ENCODE results near the gene ARL16.

ARL16 gene, protein sequence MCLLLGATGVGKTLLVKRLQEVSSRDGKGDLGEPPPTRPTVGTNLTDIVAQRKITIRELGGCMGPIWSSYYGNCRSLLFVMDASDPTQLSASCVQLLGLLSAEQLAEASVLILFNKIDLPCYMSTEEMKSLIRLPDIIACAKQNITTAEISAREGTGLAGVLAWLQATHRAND

DNA sequence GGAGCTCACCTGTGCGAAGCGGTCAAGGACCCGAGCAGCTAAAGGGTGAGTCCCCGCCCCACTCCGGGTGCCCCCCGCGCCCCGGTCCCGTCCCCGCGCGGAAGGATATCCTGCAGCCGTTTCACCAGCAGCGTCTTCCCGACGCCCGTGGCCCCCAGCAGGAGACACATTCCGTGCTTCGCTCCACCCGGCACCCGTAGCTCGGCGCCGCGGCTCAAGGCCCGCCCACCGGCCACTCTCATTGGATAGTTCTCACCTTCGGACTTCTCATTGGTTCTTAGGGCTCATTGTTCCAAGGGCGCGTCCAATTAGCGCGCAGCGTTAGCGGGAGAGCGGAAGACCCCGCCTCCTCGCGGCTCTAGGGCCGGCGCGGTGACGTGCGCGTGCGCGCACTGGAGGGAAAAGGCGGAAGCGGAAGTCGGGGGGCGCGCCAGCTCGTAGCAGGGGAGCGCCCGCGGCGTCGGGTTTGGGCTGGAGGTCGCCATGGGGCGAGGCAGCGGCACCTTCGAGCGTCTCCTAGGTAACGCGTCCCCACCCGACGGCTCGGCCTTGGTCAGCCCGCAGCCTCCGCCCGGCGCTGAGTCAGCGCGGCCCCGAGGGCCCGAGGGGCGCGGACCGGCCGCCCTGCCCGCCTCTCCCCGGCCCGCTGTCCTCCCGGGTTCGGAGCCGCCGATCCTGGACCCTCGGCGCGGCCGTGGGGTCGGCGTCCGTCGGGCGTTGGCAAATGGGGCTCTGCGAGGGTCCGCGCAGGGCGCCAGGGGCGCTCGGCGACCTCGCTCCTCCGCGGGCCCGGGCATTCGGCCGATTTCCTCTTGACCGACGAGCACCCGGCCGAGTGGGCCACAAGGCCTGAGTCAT, at the start of gene ARL16, which contains the start of gene HGS:
Gene ARL16, minus strand, starts transcription at position 214 of the 858 bp plus-strand sequence. Its CDS starts 44 bp downstream, at position 170.
Gene HGS, plus strand, starts transcription at position 428 of the 858 bp plus-strand sequence. Its CDS starts 56 bp downstream, at position 484.
- peak; percentile 97 for DNase-seq

DNA sequence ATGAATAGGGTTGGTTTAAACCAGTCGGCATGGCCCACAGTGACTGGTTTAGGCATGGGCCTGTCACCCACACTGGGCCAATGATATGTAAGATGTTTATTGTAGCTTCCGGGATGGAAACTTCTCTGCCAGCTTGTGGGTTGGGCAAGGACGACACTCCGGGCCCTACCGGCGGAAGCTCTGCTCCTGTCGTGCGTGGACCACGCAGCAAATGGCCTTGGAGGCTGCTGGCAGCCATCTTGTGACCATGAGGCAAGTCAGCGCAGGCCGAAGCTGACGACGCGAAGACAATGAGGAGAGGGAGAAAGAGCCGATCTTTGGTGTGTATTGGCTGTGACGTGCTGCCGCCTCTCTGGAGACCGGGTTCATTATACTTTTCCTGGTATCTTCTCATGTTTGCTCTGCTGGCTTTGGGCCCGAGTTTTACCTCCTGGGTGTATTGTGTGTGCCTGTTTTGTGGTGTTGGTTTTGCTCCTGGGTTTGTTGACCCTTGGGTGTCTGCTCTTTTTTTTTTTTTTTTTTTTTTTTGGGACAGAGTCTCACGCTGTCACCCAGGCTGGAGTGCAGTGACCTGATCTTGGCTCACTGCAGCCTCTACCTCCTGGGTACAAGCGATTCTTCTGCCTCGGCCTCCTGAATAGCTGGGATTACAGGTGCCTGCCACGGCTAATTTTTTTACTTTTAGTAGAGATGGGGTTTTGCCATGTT, 43.9 kb upstream of the ARL16 start:
- DNase-seq = no peak

DNA sequence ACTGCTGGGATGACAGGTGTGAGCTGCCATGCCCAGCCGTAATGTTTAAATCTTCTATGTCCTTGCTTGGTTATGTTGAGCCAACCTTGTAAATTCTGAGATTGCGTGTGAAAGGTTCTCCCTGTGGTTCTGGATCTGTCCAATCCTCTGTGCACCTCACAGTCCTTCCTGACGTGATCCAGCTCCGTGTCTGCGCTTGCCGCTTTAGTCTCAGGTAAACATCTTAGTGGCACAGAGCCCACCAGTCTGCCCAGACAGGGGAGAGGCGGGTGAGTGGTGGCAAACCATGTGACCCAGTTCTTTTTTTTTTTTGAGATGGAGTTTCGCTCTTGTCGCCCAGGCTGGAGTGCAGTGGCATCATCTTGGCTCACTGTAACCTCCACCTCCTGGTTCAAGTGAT, 42.4 kb upstream of the ARL16 start:
- no peak for DNase-seq

DNA sequence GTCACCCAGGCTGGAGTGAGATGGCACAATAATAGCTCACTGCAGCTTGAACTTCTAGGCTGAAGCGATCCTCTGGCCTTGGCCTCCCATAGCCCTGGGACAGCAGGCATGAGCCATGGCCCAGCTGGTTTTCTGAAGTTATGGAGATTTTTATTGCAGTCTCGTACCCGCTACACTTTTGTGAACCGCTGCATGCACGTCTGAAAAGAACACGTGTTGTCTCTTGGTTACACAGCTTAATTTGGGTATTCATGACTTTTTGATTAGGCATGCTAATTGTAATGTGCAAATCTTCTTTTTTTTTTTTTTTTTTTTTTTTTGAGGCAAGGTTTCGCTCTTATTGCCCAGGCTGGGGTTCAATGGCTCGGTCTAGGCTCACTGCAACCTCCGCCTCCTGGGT, 41.8 kb upstream of the ARL16 start:
- DNase-seq = no peak

DNA sequence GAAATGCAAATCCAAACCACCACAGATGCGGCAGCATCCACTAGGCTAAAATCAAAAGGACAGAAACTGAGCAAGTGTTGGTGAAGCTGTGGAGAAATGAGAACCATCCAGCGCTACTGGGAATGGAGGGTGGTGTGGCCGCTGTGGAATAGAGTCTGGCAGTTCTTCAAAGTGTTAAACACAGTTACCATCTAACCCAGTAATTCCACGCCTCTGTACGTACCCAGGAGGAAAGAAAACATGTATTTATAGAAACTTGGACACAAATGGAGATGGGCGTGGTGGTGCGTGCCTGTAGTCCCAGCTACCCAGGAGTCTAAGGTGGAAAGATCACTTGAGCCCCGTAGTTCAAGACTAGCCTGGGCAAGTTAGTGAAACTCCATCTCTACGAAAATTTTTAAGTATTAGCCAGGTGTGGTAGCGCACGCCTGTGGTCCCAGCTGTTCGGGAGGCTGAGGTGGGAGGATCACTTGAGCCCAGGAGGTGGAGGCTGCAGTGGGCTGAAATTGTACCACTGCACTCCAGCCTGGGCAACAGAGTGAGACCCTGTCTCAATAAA, 40.1 kb upstream of the ARL16 start:
- DNase-seq = no peak

DNA sequence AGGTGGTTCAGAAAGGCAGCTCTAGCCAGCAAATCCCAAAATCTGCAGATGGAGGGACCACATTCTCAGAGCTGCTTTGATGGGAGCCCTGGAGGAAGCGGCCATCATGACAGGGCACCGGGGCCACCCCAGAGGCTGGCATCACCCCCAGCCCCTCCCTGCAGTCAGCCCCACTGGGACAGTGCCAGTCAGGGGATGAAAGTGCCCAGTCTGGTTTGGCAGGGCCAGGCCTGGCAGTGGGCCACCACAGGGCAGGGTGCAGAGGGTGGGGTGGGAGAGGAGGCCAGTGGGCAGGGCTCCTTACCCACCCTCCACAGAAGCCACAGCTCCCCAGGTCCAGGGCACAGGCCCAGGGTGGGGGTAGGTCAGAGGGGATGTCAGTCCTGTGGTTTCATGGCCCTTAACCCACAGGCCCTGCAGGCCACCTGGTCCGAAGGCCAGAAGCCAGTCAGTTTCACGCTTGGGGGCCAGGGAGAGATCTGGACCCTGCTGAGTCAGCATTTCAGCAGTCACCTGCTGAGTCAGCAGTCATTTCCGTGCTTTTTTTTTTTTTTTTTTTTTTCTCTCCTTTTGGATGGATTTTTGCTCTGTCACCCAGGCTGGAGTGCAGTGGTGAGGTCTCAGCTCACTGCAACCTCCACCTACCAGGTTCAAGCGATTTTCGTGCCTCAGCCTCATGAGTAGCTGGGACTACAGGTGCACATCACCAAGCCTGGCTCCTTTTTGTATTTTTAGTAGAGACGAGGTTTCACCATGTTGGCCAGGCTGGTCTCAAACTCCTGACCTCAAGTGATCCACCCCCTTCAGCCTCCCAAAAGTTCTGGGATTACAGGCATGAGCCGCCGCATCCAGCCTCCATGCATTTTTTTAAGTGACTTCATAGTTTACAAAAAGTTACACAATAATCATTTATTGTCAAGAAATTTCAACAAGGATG, 38.9 kb upstream of the ARL16 start:
- no peak for DNase-seq

DNA sequence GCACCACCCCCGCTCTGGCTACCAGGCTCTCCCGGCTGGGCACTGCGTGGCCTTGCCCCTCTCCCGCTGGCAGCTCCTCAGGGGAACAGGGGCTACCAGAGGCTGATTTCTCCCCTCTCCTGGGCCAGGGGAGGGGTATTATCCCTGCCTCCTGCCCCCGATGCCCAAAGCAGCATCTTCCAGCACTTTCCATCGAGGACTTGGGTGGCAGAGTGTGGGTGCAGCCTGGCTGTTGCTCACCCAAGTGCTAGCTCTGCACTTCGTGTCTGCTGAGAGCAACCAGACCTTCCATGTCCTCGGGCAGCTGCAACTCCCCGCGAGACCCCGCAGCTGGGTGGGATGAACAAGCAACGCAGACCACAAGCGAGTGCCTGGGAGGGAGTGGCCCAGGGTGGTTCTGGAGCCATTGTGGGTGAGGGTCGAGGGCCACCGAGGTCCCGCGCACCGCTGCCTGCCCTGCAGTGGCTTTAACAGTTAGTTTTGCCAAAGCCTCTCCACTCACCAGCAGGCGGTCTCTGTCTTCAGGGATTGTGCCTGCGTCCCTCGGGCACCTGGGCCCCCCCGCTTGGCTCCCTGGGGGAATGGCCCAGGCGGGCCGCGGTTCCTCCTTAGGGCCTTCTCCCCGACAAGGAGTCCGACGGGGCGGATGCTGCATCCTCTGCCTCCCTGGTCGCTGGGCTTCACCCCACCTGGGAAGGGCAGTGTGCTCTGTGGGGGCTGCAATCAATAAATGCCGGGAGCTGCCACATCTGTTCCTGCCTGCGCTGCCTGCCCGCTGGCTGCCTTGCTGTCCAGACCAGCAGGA, 36.9 kb upstream of the ARL16 start:
- DNase-seq = no peak

DNA sequence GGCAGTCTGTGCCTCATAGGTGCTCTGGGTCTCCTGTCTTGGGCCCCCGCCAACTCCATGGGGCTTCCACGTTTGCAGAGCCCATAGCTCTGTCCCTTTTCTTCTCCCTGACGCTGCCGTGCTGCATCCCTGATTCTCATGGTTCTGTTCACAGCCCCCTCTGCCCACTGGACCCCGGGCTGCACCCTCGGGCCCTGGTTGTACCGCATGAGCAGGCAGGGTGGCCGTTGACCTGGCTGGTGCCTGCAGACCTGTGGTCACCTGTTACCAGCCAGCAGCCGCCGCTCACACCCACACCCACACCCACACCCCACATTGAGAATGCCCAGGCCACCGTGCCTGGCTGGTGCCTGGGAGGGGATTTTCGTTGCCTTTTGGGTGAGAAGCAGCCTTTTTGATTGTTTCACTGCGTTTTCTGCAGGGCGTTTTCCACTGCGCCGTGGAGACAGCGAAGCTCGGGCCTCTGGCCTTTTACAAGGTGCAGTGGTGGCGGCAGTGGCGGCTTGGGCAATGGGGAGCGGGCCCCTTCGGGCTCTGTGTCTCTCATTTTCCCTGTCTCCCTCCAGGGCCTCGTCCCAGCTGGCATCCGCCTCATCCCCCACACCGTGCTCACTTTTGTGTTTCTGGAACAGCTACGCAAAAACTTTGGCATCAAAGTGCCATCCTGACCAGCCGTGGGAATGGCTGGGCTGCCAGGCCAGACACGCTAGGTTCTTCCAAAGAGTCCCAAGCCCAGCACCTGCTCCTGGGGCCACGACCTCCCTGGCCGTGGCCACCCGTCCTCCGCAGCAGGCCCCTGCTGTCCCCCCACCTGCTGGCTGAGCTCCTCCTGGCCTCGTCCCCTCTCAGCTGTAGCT, 36.0 kb upstream of the ARL16 start:
- no peak for DNase-seq

DNA sequence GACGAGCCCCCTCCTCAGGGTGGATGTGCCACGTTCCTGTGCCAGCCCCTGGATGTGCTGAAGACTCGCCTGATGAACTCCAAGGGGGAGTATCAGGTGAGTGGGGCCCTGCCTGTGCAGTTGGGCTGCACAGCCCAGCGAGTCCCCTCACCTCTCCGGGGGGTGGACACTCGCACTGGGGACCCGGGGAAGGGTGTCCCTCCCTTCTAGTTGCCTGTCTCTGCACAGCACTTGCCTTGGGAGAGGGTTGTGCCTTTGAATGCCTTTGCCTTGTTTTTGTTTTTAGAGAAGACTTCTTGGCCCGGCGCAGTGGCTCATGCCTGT, 34.1 kb upstream of the ARL16 start:
- DNase-seq = no peak

DNA sequence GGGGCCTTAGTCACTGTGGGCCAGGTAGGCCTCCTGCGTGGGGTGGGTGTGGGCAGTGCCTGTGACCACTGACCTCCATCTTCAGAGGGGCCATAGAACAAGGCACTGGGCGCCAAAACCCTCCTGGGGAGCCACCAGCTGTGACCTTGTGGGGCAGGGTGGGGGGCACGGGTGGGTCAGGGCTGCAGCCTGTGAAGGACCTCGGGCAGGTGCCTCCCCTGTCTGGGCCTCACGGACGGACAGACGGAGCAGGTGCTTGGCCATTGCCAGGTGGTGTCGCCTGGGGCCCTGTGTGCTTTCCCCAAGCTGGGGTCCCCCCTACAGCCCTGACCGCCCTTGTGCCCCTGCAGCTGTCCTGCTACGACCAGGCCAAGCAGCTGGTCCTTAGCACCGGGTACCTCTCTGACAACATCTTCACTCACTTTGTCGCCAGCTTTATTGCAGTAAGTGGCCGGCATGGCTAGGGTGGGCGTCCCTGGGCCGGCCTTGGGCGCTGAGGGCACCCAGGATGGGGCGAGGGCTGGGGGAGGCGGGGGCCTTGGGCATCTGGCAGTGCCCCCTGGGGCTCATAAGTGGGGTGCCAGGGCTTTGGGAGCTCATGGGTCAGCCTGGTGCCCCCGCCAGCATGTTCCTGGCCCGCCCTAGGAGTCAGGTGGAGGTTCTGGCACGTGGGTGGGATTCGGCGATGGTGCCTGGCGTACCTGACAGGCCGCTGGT, 33.6 kb upstream of the ARL16 start:
- DNase-seq = no peak

DNA sequence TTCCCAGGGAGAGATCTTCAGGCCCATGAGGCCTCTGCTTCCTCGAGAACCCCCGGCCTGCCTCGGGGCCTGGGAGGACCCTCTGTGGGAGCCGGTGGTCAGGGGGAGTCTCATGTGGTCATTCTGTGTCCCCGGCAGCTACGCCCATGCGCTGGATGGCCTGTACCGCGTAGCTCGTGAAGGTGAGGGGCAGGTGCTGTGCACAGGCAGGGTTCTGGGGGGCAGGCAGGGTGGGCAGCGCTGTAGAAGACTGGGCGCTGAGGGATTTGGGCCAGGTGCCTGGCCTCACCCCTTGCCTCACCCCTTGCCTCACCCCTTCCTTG, 33.0 kb upstream of the ARL16 start:
- no peak for DNase-seq

DNA sequence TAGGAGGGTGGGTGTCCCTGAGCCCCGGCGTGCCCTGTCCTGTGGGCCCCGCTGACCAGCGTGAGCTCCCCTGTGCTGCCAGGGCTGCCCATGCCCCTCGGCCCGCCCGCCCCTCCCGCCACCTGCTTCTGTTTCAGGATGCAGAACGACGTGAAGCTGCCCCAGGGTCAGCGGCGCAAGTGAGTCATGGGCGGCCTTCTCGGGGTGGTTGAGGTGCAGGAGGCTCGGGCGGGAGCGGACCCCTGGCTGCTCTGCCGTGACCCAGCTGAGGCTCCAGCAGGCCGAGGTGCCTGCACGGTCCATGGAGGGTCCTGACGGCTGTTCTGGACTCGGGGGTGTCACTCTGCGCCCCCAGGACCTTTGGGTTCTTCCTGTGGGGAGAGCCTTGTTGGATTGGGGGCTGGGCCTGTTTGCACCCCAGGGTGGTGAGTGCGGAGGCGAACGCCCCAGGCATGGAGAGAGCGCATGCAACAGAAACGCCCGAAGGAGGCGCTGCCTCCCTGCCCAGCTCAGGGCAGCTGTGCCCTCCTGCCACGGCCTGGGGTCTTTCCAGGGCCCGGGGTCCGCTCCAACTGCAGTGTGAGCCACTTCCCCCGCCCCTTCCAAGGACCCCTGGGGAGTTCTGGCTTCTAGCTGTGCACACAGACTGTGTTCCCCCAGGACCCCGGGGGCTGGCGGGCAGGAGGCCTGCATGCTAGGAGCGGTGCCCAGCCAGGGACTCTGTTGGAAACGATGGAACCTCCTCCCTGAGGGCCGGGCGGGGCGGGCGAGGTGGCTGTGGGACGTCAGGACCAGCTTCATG, 32.5 kb upstream of the ARL16 start:
- DNase-seq = no peak

DNA sequence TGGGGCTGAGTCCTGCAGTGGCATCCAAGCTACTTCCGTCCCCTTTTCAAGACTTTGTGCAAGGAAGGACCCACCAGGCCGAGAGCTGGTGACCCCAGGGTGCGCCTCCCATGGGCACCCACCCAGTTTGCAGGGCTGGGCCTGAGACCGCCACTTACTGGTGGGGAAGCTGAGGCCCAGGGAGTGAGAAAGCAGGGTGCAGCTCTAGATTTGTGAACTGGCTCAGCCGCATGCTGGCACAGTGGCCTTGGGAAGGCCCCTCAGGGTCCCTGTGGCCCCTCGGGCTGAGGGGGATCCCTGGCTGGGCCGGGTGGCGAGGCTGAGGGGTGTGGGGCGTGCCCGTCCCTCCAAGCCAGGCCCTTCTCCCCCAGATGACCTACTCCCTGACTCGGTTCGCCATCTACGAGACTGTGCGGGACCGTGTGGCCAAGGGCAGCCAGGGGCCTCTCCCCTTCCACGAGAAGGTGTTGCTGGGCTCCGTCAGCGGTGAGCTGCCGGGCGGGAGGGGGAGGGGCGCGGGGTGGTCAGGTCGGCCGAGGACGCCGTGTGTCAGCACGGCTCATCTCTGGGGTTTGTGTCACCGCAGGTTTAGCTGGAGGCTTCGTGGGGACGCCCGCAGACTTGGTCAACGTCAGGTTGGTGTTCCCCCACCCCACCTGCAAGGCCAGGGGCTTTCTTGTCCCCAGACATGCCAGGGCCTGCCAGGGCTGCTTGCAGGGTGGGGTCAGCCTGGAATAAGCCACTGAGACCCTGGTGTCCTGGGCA, 31.7 kb upstream of the ARL16 start:
- no peak for DNase-seq

DNA sequence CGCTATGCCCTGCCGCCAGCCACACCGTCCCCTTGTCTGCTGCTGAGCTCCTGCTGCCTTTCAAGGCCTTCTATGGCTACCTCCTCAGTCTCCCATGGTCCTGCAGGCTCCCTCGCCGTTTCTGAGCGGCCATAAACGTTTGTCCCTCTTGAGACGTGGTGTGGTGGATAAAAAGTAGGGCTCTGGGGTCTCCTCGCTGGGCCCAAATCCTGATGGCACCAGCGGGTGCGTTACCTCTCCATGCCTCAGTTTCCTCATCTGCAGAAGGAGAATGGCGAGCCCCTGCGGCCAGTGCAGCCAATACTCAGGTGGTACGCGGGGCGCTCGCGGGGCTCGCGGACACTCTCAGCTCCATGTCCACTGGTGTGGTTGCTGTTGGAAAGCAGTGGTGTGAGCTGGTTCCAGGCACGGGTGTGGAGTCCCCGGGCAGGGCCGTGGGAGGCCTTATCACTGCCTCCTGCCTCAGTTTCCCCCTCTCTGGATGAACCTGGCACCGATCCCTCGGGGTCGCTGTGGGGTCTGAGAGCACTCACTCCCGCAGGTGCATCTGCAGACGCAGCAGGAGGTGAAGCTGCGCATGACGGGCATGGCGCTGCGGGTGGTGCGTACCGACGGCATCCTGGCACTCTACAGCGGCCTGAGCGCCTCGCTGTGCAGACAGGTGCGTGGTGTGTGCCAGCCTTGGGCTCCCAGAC, 31.0 kb upstream of the ARL16 start:
- DNase-seq = no peak

DNA sequence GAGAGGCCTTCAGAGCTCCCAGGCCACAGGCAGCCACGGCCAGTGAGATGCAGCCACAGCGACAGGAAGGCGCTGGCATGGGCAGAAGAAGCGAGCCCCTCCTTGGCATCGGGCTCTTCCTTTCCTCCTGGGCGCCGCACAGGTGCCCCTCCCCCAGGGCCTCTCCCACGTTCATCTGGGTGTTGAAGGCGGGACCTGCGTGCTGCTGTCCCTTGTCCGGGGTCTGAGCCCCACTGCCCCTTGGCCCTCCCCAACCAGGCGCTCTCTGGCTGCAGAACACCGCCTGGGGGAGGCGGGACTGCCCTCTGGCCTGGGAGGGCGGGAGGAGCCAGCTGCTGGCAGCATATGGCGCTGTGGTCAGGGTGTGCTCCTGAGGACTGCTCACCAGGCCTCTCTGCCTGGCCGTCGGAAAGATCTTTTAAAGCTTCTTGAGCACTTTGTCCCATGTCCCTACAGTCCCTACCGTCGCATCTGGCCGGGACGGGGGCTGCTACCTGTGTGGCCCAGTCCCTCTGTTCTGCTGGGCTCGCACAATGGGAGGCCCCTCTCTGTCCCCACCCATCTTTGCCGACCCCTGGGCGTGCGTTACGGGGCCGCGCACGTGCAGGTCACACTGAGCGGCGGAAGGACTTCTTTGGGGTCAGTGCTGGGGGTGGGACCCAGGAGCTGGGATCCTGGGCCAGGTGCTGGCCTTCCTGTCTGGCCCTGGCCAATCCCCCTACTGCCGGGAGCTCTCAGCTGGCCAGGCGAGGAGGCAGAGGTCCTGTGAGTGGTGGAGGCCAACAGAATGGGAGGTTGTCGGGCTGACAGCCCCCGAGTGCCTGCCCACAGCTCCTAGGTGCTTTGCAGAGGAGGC, 30.2 kb upstream of the ARL16 start:
- DNase-seq = no peak

DNA sequence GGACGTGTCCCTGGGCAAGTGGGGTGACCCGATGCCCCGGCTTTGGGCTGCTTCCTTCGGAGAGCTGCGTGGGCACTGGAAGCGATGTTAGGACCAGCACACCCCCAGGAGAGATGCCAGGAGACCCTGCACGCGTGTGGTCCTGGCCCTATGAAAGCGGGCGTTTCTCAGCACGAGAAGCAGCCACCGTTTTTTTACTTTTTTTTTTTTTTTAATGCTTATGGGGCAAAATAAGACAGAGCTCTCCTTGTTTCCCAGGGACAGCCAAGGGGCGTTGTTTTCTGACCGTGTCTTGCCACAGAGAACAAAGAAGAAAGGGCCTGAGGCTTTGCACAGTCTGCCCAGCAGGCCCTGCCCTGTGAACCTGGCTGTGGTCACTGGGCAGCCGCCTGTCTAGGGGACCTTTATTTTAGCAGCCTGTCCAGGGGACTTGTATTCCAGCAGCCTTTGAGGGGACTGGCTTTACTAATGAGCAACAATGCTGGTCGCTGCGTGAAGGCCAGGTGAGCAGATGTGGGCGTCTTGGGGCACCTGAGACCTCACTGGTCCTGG, 29.5 kb upstream of the ARL16 start:
- DNase-seq = no peak
